Measurements from ENCODE around the gene SEC31A. TPM values are rescaled to one million over a fixed set of nuclear protein-coding genes. Genes with fewer than 3 reads are reported as not detected.

The SEC31A gene
- total and polyA plus RNA-seq, 2 of the 4 experiments (the other 2 are of a cell fraction), result 278 to 366 TPM

- BruUV-seq (replicated peaks), result no TSS peak
- CTCF ChIA-PET, result no interaction called here
These were observed 117.9 kb downstream of the SEC31A start for GRCh38 chr4:82773057-82773456.

More at GRCh38 chr4:82773057-82773456, 117.9 kb downstream of the SEC31A start:
- Histone ChIP-seq H3K56ac (ENCODE audit: extremely low read depth, insufficient read depth, low read length) (no peak overlapping the region), H2AK9ac (replicated peaks; ENCODE audit: low read depth, low read length, poor library complexity) (peak overlapping the region; percentile 33), H3K4ac (ENCODE audit: low read depth, low read length) (no peak overlapping the region), H3K14ac (replicated peaks; ENCODE audit: low read depth, low read length) (no peak overlapping the region), H3K4me1 (ENCODE audit: control insufficient read depth, insufficient read depth, low read length) (peaks cover 15% of the 10 kb centered on the region), H3K9me3 (ENCODE audit: control insufficient read depth, insufficient read depth, low read length) (no peaks in the 10 kb centered on the region), H3K18ac (ENCODE audit: low read depth, low read length) (no peak overlapping the region), H4K20me1 (ENCODE audit: insufficient read depth, low read length) (peaks cover 3% of the 10 kb centered on the region; the same call in 1 of the 2 replicates), H3K9me1 (ENCODE audit: insufficient read depth, low read length) (0 out of 2 replicates have a peak, but pooled peaks cover 4% of the 10 kb centered on the region), H3K4me2 (ENCODE audit: low read depth, low read length) (no peak overlapping the region), H4K8ac (ENCODE audit: low read depth in 2 of 2, low read length in 2 of 2) (no peak overlapping the region), H2BK15ac (ENCODE audit: low read depth, low read length) (no peak overlapping the region), H2BK5ac (ENCODE audit: low read depth, low read length, poor library complexity, severe bottlenecking) (no peak overlapping the region), H3K23ac (ENCODE audit: low read depth, low read length) (no peak overlapping the region), H3K79me1 (ENCODE audit: low read depth in 1 of 2, low read length in 2 of 2) (peaks cover 14 to 16% of the 10 kb centered on the region in 2 experiments; a peak in 2 of 4 replicates), H3K36me3 (ENCODE audit: control insufficient read depth, insufficient read depth, low read length) (no peaks in the 10 kb centered on the region), H3K27me3 (ENCODE audit: control insufficient read depth, insufficient read depth, low read length) (no peaks in the 10 kb centered on the region), H3K4me3 (ENCODE audit: insufficient read depth, low read depth, low read length) (no peak overlapping the region), H4K5ac (ENCODE audit: low read depth, low read length) (no peak overlapping the region), H2AFZ (replicated peaks; ENCODE audit: low read length, poor library complexity) (no peak overlapping the region), H2AK5ac (ENCODE audit: low read depth, low read length) (no peak overlapping the region), H2BK20ac (ENCODE audit: low read depth, low read length) (no peak overlapping the region), H3K27ac (ENCODE audit: insufficient read depth, low read length) (no peak overlapping the region), H2BK120ac (ENCODE audit: low read depth, low read length) (no peak overlapping the region), H3K9ac (ENCODE audit: low read depth, low read length) (no peak overlapping the region), H4K91ac (ENCODE audit: insufficient read depth, low read depth, low read length) (no peak overlapping the region)
- WGBS, 2 experiments (ENCODE audit: extremely low coverage in 2 of 2, insufficient read length in 1 of 2), result 100% methylated on average over 1 of the region's 4 CpGs; no CpG with 5 or more reads in 1 of the 2 experiments
- in situ Hi-C loops (cut with MboI; ENCODE audit: low sequenced_read_pairs), result no loop called here
- no peak for ATAC-seq (ENCODE audit: low read depth)
- POLR2A ChIA-PET (ENCODE audit: unreplicated experiment), result no interaction called here
- intact Hi-C loops (cut with micrococcal nuclease), result no loop called here
- TF ChIP-seq CTCF (conservative IDR thresholded peaks at IDR 0.05; ENCODE audit: low read depth, low read length) (no peak), CEBPB (IDR thresholded peaks at IDR 0.05; ENCODE audit: low read depth, low read length) (no peak), BHLHE40 (IDR thresholded peaks at IDR 0.05; ENCODE audit: low read depth, low read length) (no peak), ELK1 (IDR thresholded peaks at IDR 0.05; ENCODE audit: borderline replicate concordance, low read depth, low read length) (no peak)
- no peak for DNase-seq
- dilution Hi-C loops (cut with HindIII; ENCODE audit: low sequenced_read_pairs, unreplicated experiment), result no loop called here

All from IMR-90 (cell line).